C4-2B (cell line): ENCODE data around the gene CLDN9.

Source experiments
- CTCF ChIP-seq: fragments of 450-650 bp; conservative IDR thresholded peaks from 2 replicates; pipeline ENCODE4 v1.5.1; 2017; ENCODE audit warnings: mild to moderate bottlenecking
- ZFX ChIP-seq: fragments of 450-650 bp; IDR thresholded peaks from 2 replicates; pipeline ENCODE4 v1.6.1; 2017

GRCh38 chr16:3058139-3059030 is 45.7 kb downstream of the CLDN9 start:
- TF ChIP-seq CTCF (no peak), ZFX (no peak)
